Dermis blood vessel endothelial cell (primary cell): Measurements from ENCODE around the gene UBALD2. TPM values are rescaled to one million over a fixed set of nuclear protein-coding genes. Genes with fewer than 3 reads are reported as not detected.
"Not testable (repeated sequence)": the region's sequence is repeated elsewhere in the genome, so short reads cannot be mapped to it uniquely, and the experiment has no call there.

Source experiments
- DNase-seq: peaks from one replicate; pipeline ENCODE4 v3.0.0; 2010
- total RNA-seq: library from RNA; depleted of rRNA; stranded (reverse); fragments of >200 nt; gene quantifications from 2 replicates; pipeline ENCODE4 v1.2.3, GENCODE V29; 2014

The UBALD2 gene
- total RNA-seq, result 3.2 and 10.4 TPM in 2 replicates

- peak; percentile 100 for DNase-seq
These were observed at the start of gene UBALD2 for GRCh38 chr17:76264755-76265623. TSS of gene UBALD2 (plus strand) at chr17:76265348. CDS start at chr17:76265506, 158 bp downstream.

GRCh38 chr17:76217081-76217480, 48.1 kb upstream of the UBALD2 start:
- no peak for DNase-seq

- no peak for DNase-seq
These were observed 45.3 kb upstream of the UBALD2 start for GRCh38 chr17:76219670-76220383.

DNA sequence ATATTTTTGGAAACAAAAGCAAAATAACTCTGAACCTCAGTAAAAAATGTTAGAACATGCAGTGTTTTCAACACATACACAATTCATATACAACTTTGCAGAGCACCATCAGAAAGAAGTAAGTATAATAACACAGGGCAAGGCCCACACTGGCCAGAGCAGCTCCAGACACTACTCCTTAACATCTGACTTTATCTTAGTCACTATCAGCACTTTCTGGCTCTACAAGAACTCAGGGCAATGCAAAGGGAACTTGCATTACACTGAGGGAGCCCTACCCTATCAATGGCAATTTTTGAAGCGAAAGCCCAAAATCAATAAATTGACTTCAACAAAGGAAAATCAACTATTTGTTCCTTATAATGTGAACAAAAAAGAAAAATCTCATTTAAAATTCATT, 41.3 kb upstream of the UBALD2 start:
- DNase-seq, result no peak

DNA sequence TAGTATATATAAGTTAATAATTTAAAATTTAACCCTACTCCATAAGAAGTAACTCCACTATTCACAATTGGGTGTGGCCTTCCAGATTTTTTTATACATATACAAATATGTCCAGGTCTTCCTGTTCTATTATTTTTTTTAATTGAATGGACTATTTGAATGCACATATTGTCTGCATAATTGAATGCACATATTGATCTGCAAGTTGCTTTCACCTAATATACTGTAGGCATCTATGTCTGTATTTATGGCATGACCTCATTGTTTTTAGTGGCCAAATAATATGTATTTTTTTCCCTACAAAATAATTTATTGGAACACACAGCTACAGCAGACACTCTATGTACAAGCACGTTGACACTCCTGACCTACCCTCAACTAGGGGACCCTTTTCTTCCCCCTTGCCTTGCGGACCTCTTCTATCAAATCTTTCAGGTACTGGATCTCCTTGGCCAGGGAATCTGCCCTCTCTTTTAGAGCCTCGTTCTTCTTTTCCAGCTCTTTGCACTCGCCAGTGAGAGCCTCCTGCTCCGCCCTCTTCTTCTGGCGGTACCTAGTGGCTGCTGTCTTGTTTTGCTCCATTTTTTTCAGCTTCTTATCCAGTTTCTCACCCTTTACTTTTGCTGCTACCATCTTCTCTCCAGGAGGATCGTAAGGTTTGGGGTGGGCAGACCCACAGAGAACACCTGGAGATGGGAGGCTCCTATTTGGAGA, 39.6 kb upstream of the UBALD2 start:
- DNase-seq, result not testable (repeated sequence)

DNA sequence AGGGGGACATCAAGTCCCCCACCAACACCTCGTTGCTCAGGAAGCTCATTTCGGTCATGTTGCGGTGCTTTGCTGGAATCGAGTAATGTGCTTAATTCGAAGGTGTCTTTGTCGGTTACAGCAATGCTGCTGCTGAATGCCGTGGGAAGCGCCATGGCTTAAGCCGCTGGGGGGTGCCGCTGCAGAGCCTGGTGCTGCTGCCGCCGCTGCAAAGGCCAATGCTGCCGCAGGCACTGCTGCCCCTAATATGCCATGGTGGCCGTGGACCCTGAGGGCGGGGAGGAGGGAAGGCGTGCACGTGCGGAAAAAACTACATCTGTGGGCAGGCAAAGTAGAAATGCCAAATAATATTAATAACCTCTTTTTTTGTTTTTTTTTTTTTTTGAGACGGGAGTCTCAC, 38.4 kb upstream of the UBALD2 start:
- not testable (repeated sequence) for DNase-seq

- peak; percentile 51 for DNase-seq
These were observed 32.8 kb upstream of the UBALD2 start for GRCh38 chr17:76232342-76232741.

GRCh38 chr17:76233588-76234353, 31.4 kb upstream of the UBALD2 start:
- no peak for DNase-seq

GRCh38 chr17:76234354-76234679, 30.8 kb upstream of the UBALD2 start:
- no peak for DNase-seq

GRCh38 chr17:76235883-76236282, 29.3 kb upstream of the UBALD2 start:
- no peak for DNase-seq

- no peak for DNase-seq
These were observed 28.5 kb upstream of the UBALD2 start for GRCh38 chr17:76236603-76237002.

- DNase-seq, result no peak
These were observed 27.3 kb upstream of the UBALD2 start for GRCh38 chr17:76237859-76238313.

DNA sequence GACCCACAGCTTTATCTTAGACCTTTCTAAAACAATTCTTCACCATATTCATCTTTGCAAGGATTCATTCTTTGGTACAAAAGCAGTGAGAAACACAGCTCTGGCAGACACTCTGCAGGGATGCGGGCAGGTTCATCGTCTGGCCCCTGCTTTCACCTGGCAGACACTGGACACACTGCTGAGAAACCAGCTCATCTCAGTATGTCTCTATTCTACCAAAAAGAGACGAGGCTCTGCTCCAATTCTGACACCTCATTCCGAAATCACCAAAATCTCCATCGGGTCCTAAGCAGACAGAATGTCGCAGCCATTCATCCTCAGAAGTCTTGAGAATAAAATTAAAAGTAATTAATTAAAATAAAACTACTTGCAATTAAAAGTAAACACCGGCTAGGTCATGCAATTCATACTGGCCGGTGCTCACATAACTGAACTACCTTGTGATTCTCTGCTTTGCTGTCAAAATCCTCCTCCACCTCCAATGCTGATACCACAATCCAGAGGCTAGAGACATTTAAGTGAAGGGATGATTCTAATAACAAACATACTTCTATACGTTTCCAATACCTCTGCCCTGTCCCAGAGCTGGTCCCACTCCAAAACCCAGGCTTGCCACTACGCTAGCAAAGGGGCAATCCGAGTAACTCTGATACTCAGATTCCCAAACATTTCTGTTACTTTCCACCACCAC, 26.2 kb upstream of the UBALD2 start:
- DNase-seq, result no peak

DNA sequence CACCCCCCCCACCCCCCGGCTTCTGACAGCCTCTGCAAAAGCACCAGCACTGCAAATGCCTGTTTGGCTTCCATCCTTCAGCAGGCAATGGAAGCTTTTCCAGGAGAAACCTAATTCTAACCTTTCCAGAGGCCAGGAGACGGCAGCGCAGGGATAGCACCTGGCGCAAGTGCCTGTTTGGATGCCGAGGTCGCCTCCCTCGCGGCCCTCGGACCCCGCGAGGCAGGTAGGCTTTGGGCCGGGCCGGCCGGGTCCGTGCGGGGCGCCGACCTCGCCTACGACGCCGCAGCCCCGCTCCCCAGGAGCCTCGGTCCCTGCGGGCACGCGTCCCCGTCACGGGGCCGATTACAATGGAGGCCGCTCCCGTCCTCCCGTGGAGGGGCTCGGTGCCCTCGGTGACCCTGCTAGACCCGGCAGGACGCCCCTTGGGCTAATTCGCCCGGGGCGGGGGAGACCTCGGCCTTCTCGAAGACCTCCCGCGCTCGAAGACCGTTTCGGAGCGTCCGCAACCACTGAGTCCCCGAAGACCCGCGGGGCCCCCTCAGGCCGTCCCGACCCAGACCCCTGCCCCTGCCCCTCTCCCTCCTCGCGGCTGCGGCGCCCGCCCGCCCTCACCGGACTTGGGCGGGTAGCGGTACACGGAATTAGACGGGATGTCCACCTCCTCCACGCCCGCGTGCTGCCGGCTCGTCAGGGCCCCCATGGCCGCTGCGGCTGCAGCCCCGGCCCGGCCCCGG, 25.4 kb upstream of the UBALD2 start:
- no peak for DNase-seq

DNA sequence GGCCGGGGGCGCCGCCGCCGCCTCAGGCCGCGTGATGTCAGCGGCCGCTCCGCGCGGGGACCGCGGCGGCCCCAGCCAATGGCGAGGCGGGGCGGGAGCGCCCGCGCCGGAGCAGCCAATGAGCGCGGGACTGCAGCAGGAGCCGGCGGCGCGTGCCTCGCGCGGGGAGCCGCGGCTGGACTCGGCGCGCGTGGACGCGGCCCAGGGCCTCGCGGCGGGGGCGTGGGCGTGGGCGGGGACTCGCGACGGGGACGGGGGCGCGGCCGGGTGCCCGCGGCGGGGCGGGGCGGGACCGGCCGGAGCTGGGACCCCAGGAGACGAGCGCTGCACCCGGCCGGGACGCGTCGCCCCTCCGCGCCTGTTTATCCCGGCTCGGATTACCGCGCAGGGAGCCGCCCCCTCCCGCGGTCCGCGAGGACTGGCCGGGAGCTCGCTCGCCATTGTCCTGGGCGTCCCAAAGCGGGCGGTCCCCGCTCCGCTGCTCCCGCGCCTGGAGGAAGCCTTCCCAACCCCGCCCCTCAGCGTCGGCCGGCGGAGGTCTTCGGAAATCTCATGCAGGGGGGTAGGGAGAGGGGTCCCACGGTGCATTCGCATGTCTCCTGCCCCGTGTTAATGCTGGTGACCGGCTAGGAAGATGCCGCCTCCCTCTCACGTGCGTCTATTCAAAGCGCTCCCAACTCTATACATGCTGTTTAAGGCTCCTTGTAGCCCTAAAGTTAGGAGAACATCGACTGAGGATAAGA, 24.5 kb upstream of the UBALD2 start, which contains the start of gene RNF157:
RNF157 (minus strand) TSS at position 33 of the 743 bp plus-strand sequence. CDS start 253 bp downstream, outside the sequence.
- peak; percentile 51 for DNase-seq

DNA sequence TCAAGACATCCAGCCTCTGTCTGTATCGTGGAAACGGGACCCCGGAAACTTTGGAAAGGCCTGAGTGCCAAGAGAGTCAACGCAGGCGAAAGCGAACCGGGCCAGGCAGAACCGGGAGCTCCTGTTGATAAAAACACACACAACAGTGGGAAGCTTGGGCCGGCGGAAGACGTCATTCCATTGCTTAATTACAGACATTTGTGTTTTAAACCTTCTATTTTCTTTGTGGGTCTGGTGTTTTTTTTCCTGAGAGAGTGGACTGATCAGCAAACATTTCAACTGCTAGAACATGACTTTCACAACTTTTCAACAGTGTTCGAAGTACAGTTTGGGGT, 24.0 kb upstream of the UBALD2 start:
- no peak for DNase-seq

- no peak for DNase-seq
These were observed 23.4 kb upstream of the UBALD2 start for GRCh38 chr17:76241691-76242255.

- no peak for DNase-seq
These were observed 21.1 kb upstream of the UBALD2 start for GRCh38 chr17:76243826-76244679.

GRCh38 chr17:76244721-76245120, 20.4 kb upstream of the UBALD2 start:
- not testable (repeated sequence) for DNase-seq
